ENCODE data around the gene ARNT2.

DNA sequence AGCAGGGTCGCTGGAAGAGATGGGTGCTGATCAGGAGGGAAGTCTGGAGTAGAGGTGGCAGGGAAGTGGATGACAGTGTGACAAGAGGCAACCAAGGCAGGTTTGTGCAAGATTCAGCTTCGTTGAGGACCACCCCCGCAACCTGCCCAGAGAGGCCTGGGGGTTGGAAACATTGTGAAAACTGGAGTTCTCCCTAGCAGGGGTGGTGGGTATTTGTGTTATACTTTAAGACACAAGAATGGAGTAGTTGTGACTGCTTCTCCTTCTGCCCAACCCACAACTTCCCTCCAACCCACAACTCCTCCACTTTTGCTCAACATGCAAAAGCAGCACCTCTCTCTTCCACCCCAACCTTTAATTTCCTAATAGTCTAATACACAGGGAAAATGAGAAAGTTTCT lies 8.6 kb upstream of the ARNT2 start:
- TF ChIP-seq, protein P1, sequence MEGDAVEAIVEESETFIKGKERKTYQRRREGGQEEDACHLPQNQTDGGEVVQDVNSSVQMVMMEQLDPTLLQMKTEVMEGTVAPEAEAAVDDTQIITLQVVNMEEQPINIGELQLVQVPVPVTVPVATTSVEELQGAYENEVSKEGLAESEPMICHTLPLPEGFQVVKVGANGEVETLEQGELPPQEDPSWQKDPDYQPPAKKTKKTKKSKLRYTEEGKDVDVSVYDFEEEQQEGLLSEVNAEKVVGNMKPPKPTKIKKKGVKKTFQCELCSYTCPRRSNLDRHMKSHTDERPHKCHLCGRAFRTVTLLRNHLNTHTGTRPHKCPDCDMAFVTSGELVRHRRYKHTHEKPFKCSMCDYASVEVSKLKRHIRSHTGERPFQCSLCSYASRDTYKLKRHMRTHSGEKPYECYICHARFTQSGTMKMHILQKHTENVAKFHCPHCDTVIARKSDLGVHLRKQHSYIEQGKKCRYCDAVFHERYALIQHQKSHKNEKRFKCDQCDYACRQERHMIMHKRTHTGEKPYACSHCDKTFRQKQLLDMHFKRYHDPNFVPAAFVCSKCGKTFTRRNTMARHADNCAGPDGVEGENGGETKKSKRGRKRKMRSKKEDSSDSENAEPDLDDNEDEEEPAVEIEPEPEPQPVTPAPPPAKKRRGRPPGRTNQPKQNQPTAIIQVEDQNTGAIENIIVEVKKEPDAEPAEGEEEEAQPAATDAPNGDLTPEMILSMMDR (IDR thresholded peaks at IDR 0.05) = no peak
- TF ChIP-seq YY1 (IDR thresholded peaks at IDR 0.05; ENCODE audit: low read depth) = no peak
- TF ChIP-seq POLR2AphosphoS5 (IDR thresholded peaks at IDR 0.05; ENCODE audit: low read depth, low read length) = no peak
